ENCODE data around the gene NUBP2.

The NUBP2 gene, protein sequence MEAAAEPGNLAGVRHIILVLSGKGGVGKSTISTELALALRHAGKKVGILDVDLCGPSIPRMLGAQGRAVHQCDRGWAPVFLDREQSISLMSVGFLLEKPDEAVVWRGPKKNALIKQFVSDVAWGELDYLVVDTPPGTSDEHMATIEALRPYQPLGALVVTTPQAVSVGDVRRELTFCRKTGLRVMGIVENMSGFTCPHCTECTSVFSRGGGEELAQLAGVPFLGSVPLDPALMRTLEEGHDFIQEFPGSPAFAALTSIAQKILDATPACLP

DNA sequence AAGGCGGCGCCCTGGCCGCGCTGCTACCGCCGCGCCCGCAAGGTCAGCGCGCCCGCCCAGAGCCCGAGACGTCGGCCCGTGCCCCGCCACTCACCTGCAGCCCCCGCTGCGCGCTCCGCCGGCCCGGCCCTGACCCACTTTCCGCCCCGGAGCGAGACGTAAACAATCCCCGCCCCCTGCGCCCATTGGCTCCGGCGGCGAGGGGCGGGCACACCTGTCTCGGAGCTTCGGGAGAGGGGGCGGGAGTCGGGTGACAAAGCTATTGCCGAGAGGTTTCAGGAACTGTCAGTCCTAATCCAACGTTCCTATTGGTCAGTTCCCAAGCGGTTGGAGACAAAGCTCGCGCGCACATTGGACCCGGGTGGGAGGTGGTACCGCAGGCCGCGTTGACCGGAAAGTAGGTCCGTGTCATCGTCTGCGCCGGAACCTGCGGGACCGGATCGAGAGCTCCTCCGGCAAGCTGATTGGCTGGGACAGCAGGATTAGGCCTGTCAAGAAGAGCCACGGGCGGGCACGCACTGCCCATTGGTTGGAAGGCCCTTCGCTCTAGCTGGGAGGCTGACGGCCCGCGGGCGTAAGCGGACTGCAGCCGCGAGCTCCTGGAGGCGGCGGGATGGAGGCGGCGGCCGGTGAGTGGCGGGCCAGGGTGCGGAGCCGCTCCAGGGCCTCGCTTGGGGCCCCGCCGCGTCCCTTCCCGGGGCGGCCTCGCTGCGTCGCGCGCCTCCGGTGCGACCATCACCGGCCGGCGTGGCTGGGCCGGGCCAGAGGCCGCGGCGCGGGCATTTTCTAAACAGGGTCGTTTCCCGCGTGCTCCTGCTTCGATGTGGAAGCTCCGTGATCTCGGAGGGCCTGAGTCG lies at the start of gene NUBP2, which contains the start of gene SPSB3:
Gene NUBP2 (plus strand): TSS at position 553 of the 857 bp plus-strand sequence. CDS start 61 bp downstream, at position 614.
Gene SPSB3 (minus strand): TSS at position 164 of the 857 bp plus-strand sequence. CDS start 1,088 bp downstream, outside the sequence.
- peak; percentile 100 for DNase-seq

DNA sequence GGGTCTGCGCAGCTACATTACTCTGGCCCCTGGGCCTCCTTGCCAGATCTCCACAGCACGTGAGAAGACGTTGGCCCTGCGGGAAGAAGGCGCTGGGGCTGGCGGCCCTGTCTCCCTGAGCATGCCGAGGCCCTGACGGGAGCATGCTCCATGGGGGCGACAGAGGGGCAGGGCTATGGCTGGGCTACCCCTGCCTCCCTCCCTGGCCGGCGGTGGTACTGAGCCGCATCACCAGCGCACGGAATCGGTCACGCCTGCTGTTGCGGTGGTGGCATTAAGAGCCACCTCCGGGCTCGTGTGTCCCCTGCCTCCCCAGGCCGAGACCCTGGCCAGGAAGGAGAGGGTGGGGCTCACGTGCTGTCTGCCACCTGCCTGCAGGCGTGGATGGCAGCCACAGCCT lies 48.6 kb upstream of the NUBP2 start:
- no peak for DNase-seq

DNA sequence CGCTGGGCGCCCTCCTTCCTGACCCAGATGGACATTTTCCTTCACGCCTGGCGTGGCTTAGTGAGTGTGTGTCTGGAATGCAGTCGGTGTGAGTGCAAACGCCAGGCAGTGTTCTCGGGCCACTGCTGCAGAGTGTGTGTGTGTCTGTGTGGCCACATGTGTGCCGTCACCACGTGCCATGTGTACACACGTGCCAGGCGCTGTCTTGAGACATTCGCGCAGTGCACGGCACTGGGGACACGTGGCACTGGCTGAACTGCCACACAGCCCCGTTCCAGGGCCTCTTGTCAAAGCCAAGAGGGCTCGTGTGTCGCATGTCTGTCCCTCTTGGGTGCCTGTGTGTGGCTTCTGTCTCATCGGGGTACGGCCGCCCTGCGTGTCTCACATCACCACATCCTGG lies 47.9 kb upstream of the NUBP2 start:
- no peak for DNase-seq

DNA sequence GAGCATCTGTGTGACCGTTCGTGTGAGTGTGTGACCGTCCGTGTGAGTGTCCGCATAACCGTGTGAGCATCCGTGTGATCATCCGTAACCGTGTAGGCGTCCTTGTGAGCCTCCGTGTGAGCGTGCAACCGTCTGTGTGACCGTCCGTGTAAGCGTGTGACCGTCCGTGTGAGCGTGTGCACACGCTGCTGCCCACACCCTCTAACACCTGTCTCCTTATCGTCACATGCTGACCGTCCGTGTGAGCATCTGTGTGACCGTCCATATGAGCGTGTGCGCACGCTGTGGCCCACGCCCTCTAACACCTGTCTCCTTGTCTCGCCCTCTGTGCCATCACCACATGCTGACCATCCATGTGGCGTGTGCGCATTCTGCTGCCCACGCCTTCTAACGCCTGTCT lies 42.5 kb upstream of the NUBP2 start:
- DNase-seq, result no peak

DNA sequence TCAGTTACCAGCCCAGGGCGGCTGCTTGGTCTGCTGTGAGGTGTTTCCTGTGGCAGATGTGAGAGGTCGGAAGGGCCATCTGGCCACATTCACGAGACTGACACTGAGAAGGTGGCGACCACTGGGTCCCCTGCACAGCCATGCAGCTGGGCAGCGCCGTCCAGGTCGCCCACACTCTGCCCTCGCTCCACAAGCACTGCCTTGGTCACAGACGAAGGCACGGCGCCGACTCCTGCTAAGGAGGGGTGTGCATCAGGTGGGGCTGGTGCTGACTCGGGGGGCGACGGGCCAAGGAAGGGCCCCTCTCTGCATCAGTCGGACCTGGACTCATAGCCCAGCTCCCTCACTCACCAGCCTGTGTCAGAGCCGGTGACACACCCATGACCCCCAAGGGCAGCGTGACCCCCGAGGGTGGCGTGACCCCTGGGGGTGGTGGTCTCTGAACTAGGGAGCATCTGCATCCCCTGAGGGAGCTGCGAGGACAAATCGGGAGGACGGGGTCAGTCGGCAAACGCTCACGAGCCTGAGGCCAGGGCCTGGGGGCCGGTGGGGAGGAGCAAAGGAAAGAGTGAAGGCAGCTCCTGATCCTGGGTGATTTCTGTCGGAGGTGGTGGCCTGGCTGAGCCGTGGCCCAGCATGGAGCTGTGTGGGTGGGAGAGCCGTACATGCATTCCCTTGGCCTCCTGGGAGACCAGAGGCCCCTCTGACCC lies 41.8 kb upstream of the NUBP2 start:
- DNase-seq, result no peak

DNA sequence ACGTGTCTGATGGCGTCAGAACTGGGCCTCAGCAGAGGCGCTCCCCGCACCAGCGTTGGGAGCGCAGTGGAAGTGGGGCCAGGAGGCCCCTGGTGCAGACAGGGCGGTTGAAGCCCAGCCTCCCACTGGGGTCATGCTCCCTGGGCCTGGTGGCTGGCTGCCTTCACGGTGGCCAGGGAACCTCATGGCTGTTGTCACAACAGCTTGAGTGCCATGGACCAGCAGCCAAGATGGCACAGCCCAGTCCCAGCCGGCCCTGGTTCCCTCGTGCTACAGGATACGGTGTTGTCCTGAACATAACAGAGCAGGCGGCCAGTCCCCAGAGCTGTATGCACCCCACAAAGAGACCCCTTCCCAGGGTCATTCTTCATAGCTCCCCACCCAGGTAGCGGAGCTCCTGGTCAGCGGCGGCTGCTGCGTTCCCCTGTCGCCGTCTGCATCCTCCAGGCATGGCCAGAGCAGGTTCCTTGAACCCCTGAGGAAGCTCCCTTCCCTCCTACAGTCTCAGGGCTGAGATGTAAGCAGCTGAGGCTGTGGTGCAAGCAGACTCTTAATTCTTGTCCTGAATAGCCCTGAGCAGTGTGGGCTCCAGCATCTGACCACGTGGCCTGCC lies 41.1 kb upstream of the NUBP2 start:
- no peak for DNase-seq

DNA sequence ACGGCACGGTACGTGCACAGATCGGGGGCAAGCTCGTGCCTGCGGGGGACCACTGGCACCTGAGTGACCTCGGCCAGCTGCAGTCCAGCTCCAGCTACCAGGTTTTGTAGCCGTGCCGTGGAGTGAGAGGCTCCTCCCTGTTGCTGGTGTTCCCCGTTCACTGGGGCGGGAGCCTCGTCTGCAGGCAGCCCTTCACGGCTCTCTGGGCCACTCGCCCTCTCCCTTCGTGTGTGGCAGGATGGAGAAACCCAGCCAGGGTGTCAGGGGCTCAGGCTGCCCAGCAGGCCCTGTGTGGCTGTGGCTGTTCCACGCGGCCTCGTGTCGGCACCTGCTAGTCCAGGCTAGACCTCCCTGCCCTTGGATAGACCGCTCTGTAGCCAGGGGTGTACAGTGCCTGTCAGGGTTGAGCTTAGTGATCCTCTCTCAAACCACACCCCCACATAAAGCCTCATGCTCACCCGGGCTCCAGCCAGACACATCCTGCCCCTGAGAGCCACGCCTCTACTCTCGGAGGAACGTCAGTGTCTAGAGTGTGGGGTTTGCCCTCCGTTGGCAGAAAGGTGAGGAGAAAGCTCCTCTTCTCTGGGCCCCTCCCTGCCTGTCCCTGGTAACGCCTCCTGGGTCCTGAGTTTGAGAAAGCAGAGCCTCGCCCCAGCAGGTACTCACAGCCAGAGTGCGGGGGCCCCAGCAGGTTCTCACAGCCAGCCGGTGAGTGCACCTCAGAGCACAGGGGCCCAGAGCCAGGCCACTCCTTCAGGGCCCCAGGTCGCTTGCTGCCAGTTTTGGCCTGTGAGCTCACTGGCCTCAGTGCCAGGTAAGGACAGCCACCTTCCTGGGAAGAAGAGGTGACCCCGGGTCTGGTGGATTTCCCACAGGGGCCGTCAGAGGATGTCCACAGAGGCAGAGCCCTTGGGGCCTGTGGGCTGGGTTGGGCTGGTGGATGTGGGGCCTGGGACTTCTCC lies 39.1 kb upstream of the NUBP2 start:
- no peak for DNase-seq

DNA sequence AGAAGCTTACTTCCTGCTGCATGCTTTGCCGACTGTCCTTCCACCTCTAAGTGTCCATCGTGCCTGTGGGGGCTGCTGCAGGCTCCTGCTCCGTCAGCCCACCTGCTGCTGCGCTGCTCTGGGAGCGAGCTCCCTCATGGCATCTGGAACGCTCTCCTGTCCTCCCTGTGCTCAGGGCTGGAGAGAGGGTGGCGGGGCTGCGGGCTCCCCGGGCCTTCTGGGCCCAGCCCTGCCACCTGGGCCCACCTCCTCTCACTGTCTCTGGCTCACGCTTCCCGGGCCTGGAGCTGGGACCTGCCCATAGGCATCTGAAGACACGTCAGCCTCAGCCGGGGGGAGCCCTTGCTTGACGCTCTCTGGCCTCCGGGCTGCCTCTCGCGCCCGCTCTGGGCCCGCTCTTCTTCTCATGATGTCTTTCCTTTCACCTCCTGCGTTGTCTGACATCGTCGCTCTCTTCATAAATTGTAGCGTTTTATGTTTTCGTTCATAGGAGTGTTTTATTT lies 38.4 kb upstream of the NUBP2 start:
- no peak for DNase-seq

DNA sequence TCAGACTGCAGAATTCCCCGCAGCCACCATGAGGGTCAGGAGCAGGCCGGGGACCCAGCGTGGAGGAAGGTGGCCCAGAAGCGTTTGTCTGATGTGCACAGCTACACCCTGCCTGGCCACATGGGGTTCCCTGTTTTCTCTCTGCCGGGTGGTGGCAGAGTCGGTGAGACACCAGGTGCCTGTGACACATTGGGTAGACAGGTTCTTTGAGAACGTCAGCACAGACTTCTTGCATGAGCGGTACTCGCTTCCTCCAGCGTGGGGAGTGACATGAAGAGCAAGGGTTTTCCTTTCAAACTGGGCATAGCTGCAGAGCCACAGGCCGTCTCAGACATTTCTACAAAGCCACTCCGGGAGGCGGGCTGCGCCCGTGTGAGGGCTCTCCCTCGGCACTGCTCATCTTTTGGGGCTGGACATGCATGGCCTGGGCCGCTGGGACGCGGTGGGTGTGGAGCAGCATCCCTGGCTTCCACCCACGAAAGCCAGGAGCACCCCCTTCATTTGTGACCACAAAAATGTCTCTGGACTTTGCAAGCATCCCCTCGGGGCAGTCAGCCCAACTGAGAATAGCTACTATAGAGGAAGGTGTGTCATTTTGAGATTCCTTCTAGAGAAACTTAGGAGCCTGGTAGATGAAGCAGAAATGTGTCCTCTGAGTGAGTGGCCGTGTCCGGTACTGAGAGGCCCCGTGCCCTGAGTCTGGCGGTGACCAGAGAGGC lies 37.4 kb upstream of the NUBP2 start:
- DNase-seq, result no peak

DNA sequence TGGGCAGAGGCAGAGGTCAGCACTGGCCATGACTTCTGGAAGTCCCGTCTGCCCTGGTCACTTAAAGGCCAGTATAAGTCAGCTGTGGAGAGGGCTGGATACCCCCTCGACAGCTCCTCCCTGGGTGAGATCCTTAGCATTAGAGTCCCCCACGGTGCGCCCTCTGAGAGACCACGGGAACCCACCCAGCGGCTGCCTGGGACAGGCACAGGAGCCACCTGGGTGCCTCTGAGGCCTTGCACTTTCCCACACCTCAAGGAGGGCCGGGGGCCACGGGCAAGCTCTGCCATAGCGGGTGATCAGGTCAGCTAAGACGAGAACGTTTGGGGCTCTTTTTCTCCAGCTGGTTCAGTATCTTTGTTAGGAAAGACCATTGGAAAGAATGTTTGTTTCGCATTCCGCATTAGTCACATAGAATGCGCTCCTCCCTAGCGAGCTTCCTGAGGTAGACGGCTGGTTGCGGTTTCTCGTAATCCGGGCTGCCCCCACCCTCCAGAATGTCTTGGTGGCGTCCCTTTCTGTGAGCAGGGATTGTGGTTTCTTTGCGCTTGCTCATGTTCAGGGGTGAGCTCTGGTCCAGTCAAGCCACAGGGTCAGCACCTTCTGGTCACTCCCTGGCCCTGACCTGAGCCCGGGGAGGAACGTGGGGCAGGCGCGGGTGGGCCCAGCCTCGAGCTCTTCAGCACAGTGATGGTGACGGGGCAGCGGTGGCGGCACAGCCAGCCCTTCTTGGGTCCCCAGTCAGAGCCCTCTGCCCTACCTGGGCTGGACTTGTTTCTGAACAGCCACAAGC lies 36.7 kb upstream of the NUBP2 start:
- no peak for DNase-seq

DNA sequence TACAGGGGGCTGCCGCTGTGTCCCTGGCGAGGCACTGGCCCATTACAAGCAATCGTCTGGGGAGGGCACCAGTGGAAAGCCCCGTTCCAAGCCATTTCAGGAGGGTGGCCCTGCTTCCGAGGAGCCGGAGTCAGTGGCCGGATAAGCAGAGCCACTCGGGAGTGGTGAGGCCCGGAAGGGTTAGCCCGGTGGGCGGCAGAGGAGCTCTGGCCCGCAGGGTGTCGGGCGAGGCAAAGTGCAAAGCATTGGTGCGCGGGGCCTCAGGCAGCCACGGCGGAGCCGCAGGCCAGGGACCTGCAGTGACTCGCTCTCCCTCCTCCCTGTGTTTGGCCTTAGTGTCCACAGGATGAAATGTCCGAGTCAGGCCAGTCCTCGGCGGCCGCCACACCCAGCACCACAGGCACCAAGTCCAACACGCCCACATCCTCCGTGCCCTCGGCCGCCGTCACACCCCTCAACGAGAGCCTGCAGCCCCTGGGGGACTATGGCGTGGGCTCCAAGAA lies 36.0 kb upstream of the NUBP2 start:
- no peak for DNase-seq

DNA sequence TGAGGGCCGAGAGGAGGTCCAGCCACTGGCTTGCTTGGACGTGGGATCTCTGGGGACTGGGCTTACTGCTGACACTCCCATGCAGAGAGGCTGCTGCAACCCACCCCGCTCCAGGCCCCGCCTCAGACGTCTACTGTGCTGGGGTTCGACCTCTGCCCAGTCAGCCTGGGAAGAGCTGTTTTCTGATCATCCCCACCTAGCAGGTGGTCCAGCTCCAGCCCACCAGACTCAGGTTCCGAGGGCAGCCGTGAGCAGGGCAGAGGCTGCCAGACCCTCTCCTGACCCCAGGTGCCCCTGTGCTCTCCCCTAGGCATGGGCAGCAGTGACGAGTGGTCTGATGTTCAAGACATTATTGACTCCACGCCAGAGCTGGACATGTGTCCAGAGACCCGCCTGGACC lies 34.8 kb upstream of the NUBP2 start:
- DNase-seq, result no peak

DNA sequence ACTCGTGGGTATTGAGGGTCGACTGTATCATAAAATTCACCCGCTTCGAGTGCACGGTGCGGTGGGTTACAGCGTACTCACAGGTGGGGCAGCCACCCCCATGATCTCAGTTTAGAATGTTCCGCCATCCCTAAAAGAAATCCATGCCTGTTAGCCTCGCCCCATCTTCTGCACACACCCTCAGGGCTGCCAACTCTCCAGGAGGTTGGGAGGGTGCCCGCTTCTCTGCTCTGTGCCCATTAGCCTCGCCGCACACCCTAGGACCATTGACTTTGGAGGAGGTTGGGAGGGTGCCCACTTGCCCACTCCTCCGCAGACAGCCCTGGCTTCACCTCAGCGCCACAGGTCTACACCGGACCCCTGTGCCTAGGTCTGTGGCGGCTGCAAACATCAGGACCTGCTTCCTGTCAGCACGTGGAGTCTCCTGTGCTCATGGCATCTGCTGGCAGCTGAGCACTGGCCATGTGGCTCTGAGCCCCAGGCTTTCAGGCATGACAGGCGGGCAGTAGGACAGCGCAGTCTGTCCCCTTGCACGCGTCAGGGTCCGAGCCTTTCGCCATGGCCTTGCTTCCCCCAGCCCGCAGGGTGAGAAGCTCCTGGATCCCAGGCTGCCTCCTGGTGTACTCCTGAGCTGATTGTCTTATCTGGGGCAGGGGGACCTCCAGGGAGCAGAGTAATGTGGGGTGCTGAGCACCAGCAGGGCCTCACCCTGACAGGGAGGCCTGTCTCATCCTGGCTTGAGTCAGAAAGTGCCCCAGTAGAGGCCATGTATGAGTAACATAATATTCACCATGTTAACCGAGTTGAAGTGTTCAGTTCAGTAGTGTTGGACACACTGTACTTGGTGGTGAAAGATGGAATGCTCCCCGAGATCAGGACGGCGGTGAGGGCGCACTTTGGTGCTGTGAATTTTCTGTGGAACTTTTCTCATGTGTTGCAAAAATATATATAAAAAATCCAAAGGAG lies 33.3 kb upstream of the NUBP2 start:
- no peak for DNase-seq

DNA sequence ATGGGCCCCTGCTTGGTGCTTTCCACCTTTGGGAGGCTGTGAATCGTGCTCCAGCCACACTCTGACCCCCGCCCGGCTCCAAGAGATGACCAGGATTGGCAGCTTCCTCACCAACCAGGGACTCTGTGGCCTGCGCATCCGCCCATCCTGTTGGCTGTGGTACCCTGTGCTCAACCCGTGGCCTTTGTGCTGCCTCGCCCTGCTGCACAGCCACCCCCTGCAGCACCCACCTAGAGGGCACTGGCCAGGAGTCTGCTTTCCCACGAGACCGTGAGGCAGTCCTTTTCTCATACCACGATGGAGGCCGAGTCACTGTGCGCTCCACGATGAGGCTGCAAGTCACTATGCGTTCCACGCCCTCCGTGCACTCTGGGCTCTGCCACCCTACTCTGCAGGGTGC lies 30.8 kb upstream of the NUBP2 start:
- no peak for DNase-seq

DNA sequence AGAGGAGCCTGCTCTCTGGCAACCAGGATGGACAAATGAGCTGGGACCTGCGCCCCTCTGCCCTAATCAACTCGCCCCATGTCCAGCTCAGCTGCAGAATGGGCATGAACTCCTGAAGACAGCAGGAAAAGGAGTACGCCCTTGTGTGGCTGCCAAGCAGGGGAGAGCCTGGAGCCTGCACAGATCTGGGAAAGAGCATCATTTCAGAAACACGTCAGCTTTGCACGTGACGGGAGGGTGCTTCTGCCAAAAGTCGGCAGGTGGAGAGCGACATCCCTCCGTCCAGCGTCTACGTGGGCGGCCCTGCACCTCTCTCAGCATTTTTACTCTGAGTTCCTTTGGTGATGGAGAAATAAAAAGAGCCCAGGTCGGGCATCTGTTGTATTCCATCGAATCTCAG lies 29.9 kb upstream of the NUBP2 start:
- DNase-seq, result no peak

DNA sequence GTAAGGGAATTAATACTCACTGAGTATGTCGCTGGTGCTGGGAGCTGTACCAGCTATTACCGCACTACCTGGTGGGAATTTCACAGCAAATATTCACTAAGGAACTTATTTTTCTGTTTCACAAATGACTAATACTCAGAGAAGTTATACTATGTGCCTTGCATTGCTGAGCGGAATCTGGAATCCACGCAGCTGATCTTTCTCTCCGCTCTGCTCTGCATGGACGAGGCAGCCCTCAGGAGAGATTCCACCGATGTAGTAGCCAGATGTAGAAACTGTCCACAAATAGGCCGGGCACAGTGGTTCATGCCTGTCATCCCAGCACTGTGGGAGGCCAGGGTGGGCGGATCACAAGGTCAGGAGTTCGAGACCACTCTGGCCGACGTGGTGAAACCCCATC lies 28.6 kb upstream of the NUBP2 start:
- no peak for DNase-seq

DNA sequence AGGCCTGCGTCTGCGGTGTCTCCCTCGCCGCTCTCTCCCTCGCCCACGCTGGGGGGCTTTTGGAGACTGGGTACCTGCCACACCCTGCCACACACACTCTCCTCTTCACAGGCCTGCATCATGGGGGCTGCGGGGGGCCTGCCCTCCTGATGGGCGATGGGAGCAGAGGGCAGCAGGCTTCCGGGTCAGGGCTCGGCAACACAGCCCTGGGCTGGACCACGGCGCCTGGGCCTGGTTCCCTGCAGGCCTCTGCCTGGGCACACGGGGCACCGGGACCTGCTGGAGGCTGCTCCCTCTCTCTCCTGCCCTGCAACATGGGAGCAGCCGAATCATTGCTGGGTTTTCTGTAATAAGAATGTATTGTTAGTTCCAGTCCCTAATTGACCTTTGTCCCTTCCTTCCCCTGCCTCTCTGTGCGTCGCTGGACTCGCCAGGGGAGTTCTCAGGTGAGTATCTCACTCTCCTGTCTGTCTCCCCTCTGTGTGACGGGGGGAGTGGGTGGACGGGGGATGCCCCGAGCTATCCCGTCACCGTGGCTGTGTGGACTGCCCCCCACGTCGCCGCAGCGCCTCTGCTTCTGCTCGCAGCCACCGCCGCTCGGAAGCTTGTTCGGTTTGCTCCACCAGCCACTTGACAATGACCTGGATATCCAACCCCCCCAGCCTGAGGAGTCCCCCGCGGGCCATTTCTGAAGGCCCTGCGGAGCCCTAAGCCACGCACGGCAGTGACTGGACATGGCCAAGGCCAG lies 24.9 kb upstream of the NUBP2 start:
- no peak for DNase-seq

DNA sequence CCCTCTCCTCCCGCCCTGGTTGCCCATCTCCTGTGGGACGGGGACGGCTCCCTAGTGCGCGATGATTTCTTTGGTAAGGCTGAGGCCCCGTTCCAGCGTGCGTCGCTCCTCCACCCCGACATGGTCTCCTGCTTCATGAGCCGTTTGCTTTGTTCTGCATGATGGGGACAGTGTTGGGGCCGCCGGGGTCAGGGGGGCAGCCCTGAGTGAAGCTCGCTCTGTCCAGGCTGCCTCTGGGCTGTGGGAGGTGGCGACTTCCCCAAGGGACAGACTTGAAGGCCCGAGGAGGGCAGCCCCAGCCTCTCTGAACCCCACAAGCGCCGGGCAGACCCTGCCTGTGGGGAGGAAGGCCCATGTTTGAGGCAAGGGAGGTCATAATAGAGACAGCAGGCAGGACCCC lies 23.8 kb upstream of the NUBP2 start:
- no peak for DNase-seq
